GM12878 (cell line): Measurements from ENCODE around the gene PDZK1IP1. TPM values are rescaled to one million over a fixed set of nuclear protein-coding genes. Genes with fewer than 3 reads are reported as not detected.

ENCODE experiments used
- ATAC-seq: fragments of 200-7000 bp; cut with Tn5 transposase; 3 replicates; pipeline ENCODE4 v1.9.1; 2020; ENCODE audit warnings: mild to moderate bottlenecking, moderate library complexity
- BruUV-seq: library from RNA; stranded (reverse); fragments of 400-500 nt; replicated peaks from 2 replicates; lab custom pipeline; 2021; lab: Mats Ljungman, UMichigan
- CTCF ChIA-PET: fragments of 300-600 bp; sonication (Branson Sonifier 250); formaldehyde crosslinking; extraction: SDS; loops from one replicate; lab custom pipeline; 2021; ENCODE audit warnings: inconsistent platforms; lab: Yijun Ruan, JAX
- POLR2A ChIA-PET: fragments of 350-600 bp; formaldehyde crosslinking; extraction: SDS; loops from one replicate; lab custom pipeline; 2021; ENCODE audit warnings: inconsistent platforms; lab: Charles Lee
- RAD21 ChIA-PET: fragments of 300-600 bp; sonication (Branson Sonifier 250); formaldehyde crosslinking; loops from one replicate; lab custom pipeline; 2023; ENCODE audit warnings: antibody characterized with exemption; ENCODE audit not compliant: unreplicated experiment; lab: Charles Lee
- SMC1A ChIA-PET: fragments of 300-600 bp; sonication (Branson Sonifier 250); formaldehyde crosslinking; loops from one replicate; lab custom pipeline; 2023; ENCODE audit not compliant: unreplicated experiment, uncharacterized antibody; lab: Charles Lee
- DNase-seq: peaks from one replicate; pipeline ENCODE4 v3.0.0-alpha.2; 2011; ENCODE audit warnings: low read depth, low spot score
- FAIRE-seq: peaks from 3 replicates; lab custom pipeline; 2011; peaks lifted over from hg19 to GRCh38; lab: Jason Lieb, UNC
- H2AFZ ChIP-seq: 2 replicates; pipeline ENCODE4 v1.6.0; 2011; ENCODE audit warnings: low read depth, low read length, control low read depth; ENCODE audit not compliant: control insufficient read depth
- H3K27ac ChIP-seq: 2 replicates; pipeline ENCODE4 v1.5.1; 2011; ENCODE audit warnings: control low read depth; ENCODE audit not compliant: control insufficient read depth, insufficient read depth
- H3K27me3 ChIP-seq, 2 experiments: replicated peaks in 1 of 2; 2 replicates each; pipeline versions ENCODE4 v1.6.0 to v1.6.1; 2011; ENCODE audit warnings: low read length in 1 of 2; ENCODE audit not compliant: control insufficient read depth in 2 of 2, insufficient read depth in 2 of 2
- H3K36me3 ChIP-seq, 2 experiments: 2 replicates each; pipeline ENCODE4 v1.5.1; 2011; ENCODE audit warnings: low read length in 1 of 2; ENCODE audit not compliant: control insufficient read depth in 2 of 2, insufficient read depth in 2 of 2
- H3K4me1 ChIP-seq: 2 replicates; pipeline ENCODE4 v1.6.1; 2011; ENCODE audit warnings: mild to moderate bottlenecking, low read length, moderate library complexity, mixed read lengths; ENCODE audit not compliant: control insufficient read depth, insufficient read depth
- H3K4me2 ChIP-seq: 2 replicates; pipeline ENCODE4 v1.6.0; 2011; ENCODE audit warnings: control low read depth; ENCODE audit not compliant: control insufficient read depth, insufficient read depth
- H3K4me3 ChIP-seq: fragments of 200-600 bp; sonication (generic); 2 replicates; pipeline ENCODE4 v1.5.1; 2016
- H3K79me2 ChIP-seq: 2 replicates; pipeline ENCODE4 v1.6.0; 2011; ENCODE audit warnings: low read length; ENCODE audit not compliant: control insufficient read depth, insufficient read depth
- H3K9ac ChIP-seq: 2 replicates; pipeline ENCODE4 v1.8.0; 2011; ENCODE audit warnings: low read length, control low read depth, mixed read lengths; ENCODE audit not compliant: control insufficient read depth, insufficient read depth
- H3K9me3 ChIP-seq: replicated peaks from 3 replicates; pipeline ENCODE4 v1.5.1; 2011; ENCODE audit warnings: mild to moderate bottlenecking, low read length; ENCODE audit not compliant: control insufficient read depth, insufficient read depth
- H4K20me1 ChIP-seq: 2 replicates; pipeline ENCODE4 v1.6.0; 2011; ENCODE audit not compliant: control insufficient read depth, insufficient read depth
- ESRRA ChIP-seq: IDR thresholded peaks from 2 replicates; pipeline ENCODE4 v1.6.1; 2012; ENCODE audit warnings: mild to moderate bottlenecking, low read length, improper control_type of control experiment
- ZSCAN29 ChIP-seq: fragments of 450-650 bp; IDR thresholded peaks from 2 replicates; pipeline ENCODE4 v1.6.1; 2017; ENCODE audit warnings: mild to moderate bottlenecking, moderate library complexity
- WGBS: methylation state at CpG from one replicate; pipeline ENCODE4 v1.1.6; 2016; ENCODE audit warnings: low lambda C conversion rate; ENCODE audit not compliant: insufficient replicate concordance, insufficient coverage; ENCODE audit errors: missing lambda C conversion rate; 5-methylcytosine and 5-hydroxymethylcytosine counted together
- in situ Hi-C: fragments of 300-500 bp; cut with MboI; formaldehyde crosslinking; loops from 9 replicates; pipeline ENCODE4 v1.14.3; 2018; ENCODE audit warnings: mixed read lengths
- intact Hi-C: fragments of 100-400 bp; cut with micrococcal nuclease; formaldehyde crosslinking; loops from one replicate; pipeline ENCODE4 v1.14.2; 2022; ENCODE audit not compliant: unreplicated experiment
- polyA plus RNA-seq, 11 experiments: library from polyadenylated mRNA; depleted of rRNA in 4 of 11; unstranded in 6 of 11; stranded (reverse) in 5 of 11; fragments of >200 nt; fragmentation: Nextera tagmentation in 4 of 11; fragmentation: Illumina TruSeq in 1 of 11; extraction: Ambion mirVana in 4 of 11; extraction: Trizol in 1 of 11; gene quantifications; 1 replicate in 1 of 11; 2 replicates in 10 of 11; pipeline versions ENCODE4 v1.2.1 to v1.2.3, GENCODE V29; 2011 to 2016; ENCODE audit warnings: inconsistent platforms in 2 of 11, missing spikeins in 2 of 11, low read depth in 1 of 11
- total RNA-seq, 4 experiments: library from RNA; depleted of rRNA in 3 of 4; stranded (reverse); fragments of >200 nt in 3 of 4; fragmentation: Illumina TruSeq in 1 of 4; extraction: Trizol in 1 of 4; gene quantifications; 2 replicates each; pipeline versions ENCODE4 v1.2.1 to v1.2.3, GENCODE V29; 2013 to 2021
- TF ChIP-seq, protein P1 (sequence below): fragments of 150-350 bp; IDR thresholded peaks from 2 replicates; pipeline ENCODE4 v1.6.1; 2016; ENCODE audit warnings: low read depth, low read length
- TF ChIP-seq, protein P2 (sequence below): IDR thresholded peaks from 2 replicates; pipeline ENCODE4 v1.6.1; 2012; ENCODE audit warnings: low read depth, low read length, improper control_type of control experiment

Gene PDZK1IP1
- total and polyA plus RNA-seq, 10 of the 15 experiments (the other 5 are each of a cell fraction or from before 2014, with no cell fraction given) = not detected

DNA sequence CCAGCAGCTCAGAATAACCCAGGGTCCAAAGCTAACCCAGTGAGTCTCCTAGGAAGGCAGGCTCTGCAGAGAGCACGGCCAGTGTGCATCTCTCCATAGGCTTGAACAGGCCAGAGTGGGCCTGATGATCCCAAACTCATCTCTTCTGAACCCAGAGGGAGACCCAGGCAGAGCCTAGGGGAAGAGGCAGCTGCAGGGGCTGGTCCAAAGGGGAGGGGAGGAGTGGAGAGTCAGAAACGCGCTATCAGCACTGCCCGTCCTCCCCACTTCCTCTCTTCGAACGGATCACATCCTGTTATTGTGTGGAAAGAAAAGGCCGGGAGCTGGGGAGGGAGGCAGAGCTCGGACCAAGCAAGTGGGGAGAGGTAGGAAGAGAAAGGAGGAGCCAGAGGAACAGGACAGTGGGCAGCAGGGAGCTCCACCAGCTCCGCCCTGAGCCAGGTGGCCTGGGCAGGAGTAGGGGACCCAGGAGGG lies 22.0 kb upstream of the PDZK1IP1 start:
- intact Hi-C loops = no loop called here
- BruUV-seq = no TSS peak
- CTCF ChIA-PET = interaction anchor here (1.4 kb wide), 1 partner anchor 51 kb away, joined by 5 read pairs; no protein-coding TSS in a partner anchor
- Histone ChIP-seq H3K4me3 (no peak overlapping the region), H4K20me1 (no peaks in the 10 kb centered on the region)
- TF ChIP-seq ESRRA (no peak), ZSCAN29 (no peak)
- TF ChIP-seq, all 136 proteins: peak for 0
- Histone ChIP-seq H3K9ac (no peak overlapping the region), H3K9me3 (no peaks in the 10 kb centered on the region), H2AFZ (no peak overlapping the region), H3K27me3 (peaks cover 1 to 3% of the 10 kb centered on the region in 2 experiments), H3K4me2 (no peak overlapping the region), H3K4me1 (no peaks in the 10 kb centered on the region; the same call in 1 of the 2 replicates), H3K27ac (no peak overlapping the region), H3K36me3 (no peaks in the 10 kb centered on the region), H3K79me2 (no peaks in the 10 kb centered on the region)
- ATAC-seq (no peak), FAIRE-seq (no peak), DNase-seq (no peak)
- SMC1A ChIA-PET = no interaction called here
- 3% methylated on average over 9 of the region's 9 CpGs for WGBS
- in situ Hi-C loops = no loop called here
- POLR2A ChIA-PET = no interaction called here
- RAD21 ChIA-PET = no interaction called here

DNA sequence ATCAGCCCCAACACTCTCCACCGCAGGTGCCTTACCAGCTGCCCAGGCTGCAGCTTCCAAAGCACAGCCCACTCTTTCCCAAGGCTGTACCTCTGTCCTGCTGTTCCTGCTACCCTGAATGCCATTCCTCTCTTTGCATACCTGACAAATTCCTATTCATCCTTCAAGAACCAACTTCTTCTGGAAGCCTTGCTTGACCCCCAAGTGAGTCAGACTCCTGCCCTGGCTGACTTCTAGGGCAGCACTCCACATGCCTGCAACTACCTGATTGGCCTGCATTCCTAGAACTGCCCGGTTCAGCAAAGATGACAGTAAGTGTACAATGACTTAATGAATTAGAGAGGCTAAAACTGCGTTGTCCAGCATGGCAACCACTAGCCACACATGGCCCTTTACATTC lies 20.8 kb upstream of the PDZK1IP1 start:
- no peak for FAIRE-seq
- RAD21 ChIA-PET = no interaction called here
- no peaks in the 10 kb centered on the region; the same call in 1 of the 2 replicates for H3K4me1 ChIP-seq
- no peak overlapping the region for H3K9ac ChIP-seq
- no peak overlapping the region for H3K27ac ChIP-seq
- H3K4me3 ChIP-seq = no peak overlapping the region
- no peak overlapping the region for H3K4me2 ChIP-seq
- intact Hi-C loops (no loop called here), in situ Hi-C loops (no loop called here)
- TF ChIP-seq, protein P1, sequence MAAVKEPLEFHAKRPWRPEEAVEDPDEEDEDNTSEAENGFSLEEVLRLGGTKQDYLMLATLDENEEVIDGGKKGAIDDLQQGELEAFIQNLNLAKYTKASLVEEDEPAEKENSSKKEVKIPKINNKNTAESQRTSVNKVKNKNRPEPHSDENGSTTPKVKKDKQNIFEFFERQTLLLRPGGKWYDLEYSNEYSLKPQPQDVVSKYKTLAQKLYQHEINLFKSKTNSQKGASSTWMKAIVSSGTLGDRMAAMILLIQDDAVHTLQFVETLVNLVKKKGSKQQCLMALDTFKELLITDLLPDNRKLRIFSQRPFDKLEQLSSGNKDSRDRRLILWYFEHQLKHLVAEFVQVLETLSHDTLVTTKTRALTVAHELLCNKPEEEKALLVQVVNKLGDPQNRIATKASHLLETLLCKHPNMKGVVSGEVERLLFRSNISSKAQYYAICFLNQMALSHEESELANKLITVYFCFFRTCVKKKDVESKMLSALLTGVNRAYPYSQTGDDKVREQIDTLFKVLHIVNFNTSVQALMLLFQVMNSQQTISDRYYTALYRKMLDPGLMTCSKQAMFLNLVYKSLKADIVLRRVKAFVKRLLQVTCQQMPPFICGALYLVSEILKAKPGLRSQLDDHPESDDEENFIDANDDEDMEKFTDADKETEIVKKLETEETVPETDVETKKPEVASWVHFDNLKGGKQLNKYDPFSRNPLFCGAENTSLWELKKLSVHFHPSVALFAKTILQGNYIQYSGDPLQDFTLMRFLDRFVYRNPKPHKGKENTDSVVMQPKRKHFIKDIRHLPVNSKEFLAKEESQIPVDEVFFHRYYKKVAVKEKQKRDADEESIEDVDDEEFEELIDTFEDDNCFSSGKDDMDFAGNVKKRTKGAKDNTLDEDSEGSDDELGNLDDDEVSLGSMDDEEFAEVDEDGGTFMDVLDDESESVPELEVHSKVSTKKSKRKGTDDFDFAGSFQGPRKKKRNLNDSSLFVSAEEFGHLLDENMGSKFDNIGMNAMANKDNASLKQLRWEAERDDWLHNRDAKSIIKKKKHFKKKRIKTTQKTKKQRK = no peak
- TF ChIP-seq, protein P2, sequence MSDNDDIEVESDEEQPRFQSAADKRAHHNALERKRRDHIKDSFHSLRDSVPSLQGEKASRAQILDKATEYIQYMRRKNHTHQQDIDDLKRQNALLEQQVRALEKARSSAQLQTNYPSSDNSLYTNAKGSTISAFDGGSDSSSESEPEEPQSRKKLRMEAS = no peak
- H3K79me2 ChIP-seq = no peaks in the 10 kb centered on the region
- WGBS = 13% methylated on average over 3 of the region's 3 CpGs
- ATAC-seq = no peak
- POLR2A ChIA-PET = no interaction called here
- BruUV-seq = no TSS peak
- no peak overlapping the region for H2AFZ ChIP-seq
- no peak for DNase-seq
- H4K20me1 ChIP-seq = no peaks in the 10 kb centered on the region
- peaks cover 1 to 3% of the 10 kb centered on the region in 2 experiments for H3K27me3 ChIP-seq
- no peaks in the 10 kb centered on the region for H3K9me3 ChIP-seq
- SMC1A ChIA-PET = no interaction called here
- H3K36me3 ChIP-seq = no peaks in the 10 kb centered on the region
- CTCF ChIA-PET = no interaction called here
